HPDE6-E6E7 (cell line): ENCODE results near the gene SLC6A17.

Experiments used
- DNase-seq: peaks from one replicate; pipeline ENCODE4 v3.0.0; 2011; ENCODE audit warnings: missing footprints; ENCODE audit errors: extremely low spot score

SLC6A17 gene

DNA sequence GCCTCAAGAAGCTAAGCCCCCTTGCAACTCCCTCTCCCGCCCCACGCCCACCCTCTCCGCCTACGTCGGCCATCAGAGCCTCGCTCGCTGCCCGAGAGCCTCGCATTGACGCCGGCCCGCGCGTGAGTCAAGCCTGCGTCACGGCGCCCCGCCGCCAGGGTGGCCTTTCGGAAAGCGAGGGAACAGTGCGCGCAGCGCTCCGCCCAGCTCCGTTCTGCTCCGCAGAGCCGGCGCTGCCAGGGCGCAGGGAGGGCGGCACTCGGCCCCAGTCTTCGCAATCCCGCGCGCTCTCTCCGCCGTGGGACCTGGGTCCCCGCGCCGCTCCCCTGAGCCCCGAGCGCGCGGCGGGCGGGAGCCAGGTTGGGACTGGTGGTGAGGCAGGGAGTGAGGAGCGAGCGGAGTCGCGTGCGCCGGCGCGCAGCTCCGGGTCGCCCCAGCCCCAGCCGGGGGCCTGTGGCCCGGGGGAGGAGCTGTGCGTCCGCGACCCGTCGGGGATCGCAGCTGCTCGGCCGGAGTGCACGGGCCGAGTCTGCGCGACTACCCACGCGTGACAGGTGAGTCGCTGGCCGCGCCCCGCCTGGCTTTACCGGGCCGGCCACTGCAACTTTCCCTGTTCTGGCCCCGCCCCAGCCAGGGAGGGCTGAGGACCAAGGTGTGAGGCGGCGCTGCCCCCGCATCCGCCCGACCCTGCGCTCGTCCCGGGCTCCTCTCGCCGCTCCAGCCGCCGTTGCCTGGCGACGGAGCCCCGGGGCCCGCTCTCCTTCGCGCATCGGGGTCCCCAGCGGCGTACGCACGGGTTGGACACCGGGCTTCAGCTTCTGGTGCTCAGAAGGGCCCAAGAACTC, at the start of gene SLC6A17:
TSS of gene SLC6A17 (plus strand) at position 165 of the 845 bp plus-strand sequence. CDS start 16,436 bp downstream, outside the sequence.
- peak; percentile 49 for DNase-seq

- DNase-seq: no peak
Observed at GRCh38 chr1:110102081-110102480, 48.2 kb upstream of the SLC6A17 start.

DNA sequence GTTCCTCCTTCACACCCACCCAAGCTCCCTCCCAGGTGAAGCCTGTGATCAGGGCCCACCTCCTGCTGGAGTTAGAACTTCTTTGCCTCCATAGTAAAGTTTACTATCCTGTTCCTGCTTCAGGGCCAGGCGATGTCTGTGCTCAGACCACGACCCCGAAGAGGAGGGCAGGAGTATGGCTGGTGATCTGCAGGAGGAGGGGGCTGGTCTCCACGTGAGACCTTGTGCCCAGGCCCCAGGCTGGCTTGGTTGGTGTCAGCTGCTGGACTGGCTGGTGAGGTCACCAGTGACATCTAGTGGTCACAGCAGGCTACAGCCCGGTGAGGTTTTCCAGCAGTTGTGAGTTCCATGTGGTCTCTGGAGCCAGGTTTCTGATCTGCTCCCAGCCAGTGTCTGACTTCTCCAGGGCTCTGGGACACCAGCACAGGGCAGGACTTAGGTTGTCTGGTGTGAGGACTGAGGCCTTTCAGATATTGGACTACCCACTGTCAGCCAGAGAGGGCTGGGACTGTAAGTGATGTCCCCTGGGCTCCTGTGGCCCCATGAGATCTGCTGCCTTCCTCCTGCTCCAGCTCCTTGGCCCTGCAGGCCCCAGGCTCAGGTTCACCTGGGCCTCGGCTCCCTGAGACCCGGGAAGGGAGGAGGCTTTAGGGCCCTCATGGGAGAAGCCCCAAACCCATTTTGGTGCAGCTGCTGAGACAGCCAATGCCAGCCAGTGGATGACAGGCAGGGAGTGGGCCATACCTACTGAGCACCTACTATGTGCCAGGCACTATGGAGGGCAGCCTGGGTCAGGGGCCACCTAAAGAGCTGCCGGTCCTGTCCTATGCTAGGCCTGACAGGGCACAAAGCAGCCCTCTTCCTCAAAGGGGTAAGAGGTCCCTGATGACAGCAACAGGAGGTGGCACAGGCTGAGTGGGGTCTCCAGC, 44.0 kb upstream of the SLC6A17 start:
- peak; percentile 73 for DNase-seq

GRCh38 chr1:110107867-110108469, 42.3 kb upstream of the SLC6A17 start:
- no peak for DNase-seq

GRCh38 chr1:110111081-110111480, 39.2 kb upstream of the SLC6A17 start:
- DNase-seq: no peak

DNA sequence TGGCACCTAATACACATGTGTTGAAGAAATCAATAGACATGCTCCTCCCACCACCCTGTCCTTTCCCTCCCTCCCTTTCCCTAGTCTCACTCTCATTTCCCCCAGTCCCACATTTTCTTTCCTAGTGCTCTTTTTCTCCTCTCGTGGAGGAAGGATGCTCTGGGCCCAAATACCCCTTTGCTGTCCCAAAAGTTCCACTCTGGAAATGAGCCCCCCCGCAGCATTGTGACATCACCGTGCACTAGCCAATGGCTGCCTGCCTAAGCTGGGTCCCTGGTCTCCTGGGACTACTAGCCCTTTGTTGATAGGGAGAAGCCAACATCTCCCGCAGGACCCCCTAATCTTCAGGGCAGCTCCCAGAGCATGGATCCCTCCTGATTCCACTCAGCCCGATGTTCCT, 38.2 kb upstream of the SLC6A17 start, which contains the start of gene UBL4B:
TSS of gene UBL4B (plus strand) at position 301 of the 400 bp plus-strand sequence. CDS start at position 393, 92 bp downstream.
- DNase-seq: no peak

- no peak for DNase-seq
Observed at GRCh38 chr1:110112656-110113055, 37.6 kb upstream of the SLC6A17 start.

DNA sequence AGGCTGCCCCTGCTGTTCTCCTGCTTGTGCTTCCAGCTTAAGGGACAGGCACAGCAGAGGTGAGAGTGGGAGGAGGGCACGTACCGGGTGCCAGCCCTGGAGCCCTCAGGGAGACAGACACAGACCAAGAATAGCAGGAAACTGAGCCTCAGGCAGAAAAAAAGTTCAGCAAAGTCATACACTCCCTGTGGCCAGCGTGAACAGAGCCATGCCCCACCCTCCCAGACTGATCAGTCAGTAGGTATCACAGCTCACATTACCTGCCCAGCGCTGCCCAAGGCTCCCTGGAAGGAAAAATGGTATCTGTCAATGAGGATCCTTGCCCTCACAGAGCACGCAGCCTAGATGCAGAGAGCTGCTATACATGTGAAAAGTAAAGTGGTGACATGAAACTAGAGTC, 36.7 kb upstream of the SLC6A17 start:
- peak; percentile 22 for DNase-seq

DNA sequence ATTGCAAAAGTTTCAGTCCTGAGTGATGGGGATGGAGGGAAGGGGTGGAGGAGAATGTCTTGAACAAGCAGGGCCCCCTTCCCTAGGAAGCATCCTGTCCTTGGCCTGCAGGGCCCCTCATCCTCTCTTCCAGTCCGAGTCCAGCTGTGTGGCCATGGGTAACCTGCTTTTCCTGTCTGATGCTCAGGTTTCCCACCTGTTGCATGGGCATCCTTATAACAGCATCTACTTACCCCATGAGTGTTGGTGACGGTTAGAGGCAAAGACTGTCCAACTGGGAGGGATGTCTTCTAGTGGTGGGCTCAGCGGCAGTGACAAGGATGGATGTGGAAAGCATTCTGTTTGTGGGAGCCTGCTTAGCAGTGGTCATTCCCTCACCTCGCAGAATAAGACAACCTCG, 36.1 kb upstream of the SLC6A17 start:
- no peak for DNase-seq

- no peak for DNase-seq
Observed at GRCh38 chr1:110114784-110115183, 35.5 kb upstream of the SLC6A17 start.

DNA sequence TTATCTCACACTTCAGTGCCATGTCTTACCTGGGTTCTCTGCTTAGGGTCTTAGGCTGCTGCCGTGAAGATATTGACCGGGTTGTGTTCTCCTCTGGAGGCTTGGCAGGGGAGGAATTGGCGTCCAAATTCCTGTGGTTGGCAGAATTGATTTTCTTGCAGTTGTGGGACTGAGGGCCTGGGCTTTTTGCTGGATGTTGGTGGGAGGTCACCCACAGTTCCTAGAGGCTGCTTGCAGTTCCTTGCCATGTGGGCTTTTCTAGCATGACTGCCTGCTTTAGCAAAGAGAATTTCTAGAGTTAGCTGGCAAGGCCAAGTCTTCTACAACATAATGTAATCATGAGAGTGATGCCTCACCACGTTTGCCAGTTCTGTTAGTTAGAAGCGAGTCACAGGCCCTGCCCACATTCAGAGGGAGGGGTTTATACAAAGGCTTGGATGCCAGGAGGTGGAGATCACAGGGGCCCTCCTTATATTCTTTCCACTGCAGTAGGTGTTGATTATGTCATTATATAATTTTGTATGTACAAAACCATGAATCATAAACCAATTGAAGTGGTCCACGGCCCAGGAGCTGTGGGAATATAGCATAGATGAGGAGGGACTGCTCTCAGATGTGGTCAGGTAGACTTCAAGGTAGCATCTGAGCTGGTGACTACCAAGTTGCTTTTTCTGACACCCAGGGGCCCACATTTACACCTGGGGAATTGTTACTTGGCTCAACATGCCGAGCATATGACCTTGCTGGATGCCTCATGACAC, 31.5 kb upstream of the SLC6A17 start:
- DNase-seq: no peak

GRCh38 chr1:110119843-110120242, 30.5 kb upstream of the SLC6A17 start:
- no peak for DNase-seq

DNA sequence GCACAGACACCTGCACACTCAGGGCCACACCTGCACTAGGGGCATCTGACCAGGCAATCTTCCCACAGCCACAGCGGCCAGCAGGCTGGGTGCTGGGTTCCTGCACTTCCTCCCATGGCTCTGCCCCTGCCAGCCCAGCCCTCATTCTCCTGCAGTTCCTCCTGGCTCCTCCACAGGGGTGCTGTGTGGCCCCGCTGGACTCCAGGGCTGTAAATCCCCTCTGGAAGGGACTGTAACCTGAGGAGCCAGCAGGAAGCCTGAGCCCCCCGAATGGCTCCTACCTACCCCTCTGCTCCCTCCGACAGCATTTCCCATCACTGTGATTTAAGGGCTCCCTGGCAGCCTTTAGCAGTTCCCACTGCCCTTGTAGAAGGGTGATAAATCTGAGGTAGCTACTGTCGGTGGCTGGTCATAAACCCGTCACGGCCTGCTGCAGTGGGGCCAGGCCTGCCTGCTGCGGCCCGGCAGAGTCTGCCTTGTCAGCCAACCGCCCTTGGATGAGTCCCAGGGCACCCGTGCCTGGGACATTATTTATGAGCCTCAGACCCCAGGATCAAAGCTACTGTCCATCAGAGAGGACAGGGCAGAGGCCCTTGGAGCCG, 29.2 kb upstream of the SLC6A17 start:
- no peak for DNase-seq

GRCh38 chr1:110123224-110123623, 27.1 kb upstream of the SLC6A17 start:
- no peak for DNase-seq

DNA sequence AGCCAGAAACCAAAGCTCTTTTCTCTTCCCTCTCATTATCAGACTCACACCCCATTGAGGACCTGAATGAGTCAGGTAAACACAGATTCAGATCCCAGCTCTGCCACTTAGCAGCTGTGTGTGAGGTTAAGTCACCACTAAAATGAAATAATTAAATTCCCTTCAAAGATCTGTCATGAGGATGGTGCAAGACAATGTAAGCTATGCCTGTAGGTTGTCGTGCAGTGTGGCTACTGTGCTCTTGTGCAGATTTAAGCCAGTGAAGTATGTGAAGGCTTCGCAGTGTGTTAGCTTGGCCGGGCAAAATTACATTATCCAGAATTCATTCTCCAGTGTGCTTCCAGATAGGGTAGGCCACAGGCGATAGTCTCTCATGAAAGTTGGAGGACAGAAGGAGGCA, 24.5 kb upstream of the SLC6A17 start:
- no peak for DNase-seq

GRCh38 chr1:110130113-110130591, 20.1 kb upstream of the SLC6A17 start:
- no peak for DNase-seq

DNA sequence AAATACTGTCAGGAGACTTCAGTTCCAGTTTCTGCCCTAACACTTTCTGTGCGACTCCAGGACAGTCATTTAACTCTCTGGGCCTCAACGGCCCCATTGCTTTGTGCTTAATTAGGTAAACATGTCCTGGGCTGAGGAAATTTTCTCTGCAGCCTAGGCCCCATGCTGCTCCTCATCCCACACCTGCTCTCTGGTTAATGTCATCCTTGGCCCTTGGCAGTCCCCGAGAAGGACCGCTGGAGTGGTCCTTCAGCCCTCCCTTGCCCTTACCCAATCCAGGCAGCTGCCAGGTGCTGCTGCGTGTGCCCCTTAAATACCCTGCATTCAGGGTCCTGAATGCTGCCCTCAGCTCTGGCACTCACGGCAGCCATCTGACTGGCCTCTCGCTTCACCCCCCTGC, 19.3 kb upstream of the SLC6A17 start:
- no peak for DNase-seq

- DNase-seq: no peak
Observed at GRCh38 chr1:110132682-110133081, 17.6 kb upstream of the SLC6A17 start.

- DNase-seq: no peak
Observed at GRCh38 chr1:110133436-110133835, 16.9 kb upstream of the SLC6A17 start.

DNA sequence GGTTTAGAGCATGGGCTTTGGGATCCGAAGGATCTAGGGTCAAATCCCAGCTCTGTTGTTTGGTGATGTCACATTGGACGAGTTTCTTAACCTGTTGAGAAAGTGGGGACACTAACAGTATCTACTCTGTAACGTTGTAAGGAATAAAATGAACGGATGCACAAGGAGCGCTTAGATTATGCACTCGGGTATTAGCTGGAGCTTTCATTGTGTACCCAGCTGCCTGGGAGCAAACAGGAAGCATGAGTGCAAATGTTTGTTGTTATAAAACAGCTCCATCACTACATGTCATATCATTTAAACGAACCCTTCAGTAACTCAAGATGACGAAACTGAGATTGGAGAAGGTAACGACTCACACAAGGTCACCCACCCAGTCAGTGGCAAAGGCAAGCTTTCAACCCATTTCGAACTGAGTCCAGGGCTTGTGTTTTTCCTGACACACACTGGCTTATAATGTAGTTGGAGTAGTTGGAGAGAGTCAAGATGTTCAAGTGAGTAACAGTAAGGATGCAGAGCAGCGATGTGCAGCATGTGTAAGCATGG, 16.2 kb upstream of the SLC6A17 start:
- DNase-seq: no peak
